HUES48 (cell line): ENCODE data around the gene CXCL8.

Experiments
- H3K27ac ChIP-seq: one replicate; pipeline ENCODE4 v1.7.0; 2013; ENCODE audit warnings: low read depth, low read length, inconsistent platforms
- H3K27me3 ChIP-seq: 2 replicates; pipeline ENCODE4 v1.6.1; 2013; ENCODE audit warnings: mild to moderate bottlenecking, low read length; ENCODE audit not compliant: control insufficient read depth, insufficient read depth
- H3K36me3 ChIP-seq: 2 replicates; pipeline ENCODE4 v1.6.1; 2013; ENCODE audit warnings: low read length; ENCODE audit not compliant: control insufficient read depth, insufficient read depth
- H3K4me1 ChIP-seq: 2 replicates; pipeline ENCODE4 v1.6.1; 2013; ENCODE audit warnings: mild to moderate bottlenecking, low read length; ENCODE audit not compliant: control insufficient read depth, insufficient read depth
- H3K4me3 ChIP-seq: 2 replicates; pipeline ENCODE4 v1.5.1; 2013; ENCODE audit warnings: mild to moderate bottlenecking, low read depth, low read length
- H3K9ac ChIP-seq: 2 replicates; pipeline ENCODE4 v1.6.1; 2013; ENCODE audit warnings: mild to moderate bottlenecking, low read depth, low read length, moderate library complexity
- H3K9me3 ChIP-seq: 2 replicates; pipeline ENCODE4 v1.6.1; 2013; ENCODE audit warnings: low read length; ENCODE audit not compliant: control insufficient read depth, insufficient read depth

The CXCL8 gene

DNA sequence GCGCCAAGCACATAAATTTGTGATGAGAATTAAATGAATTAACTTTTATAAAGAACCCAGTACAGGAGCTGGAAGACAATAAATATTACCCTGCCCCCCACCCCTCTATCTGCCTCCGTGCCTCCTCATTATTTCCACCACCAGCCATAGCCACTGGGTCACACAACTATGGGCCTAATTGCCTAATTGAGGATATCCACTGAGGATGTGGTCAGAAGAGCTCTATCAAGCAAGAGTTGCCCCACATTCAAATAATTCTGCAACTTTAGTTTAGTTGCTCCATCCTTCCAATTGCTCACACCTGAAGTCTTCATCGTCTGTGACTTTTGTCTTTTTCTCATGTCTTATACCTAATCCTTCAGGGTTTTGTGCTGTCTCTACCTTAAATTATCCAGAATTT, 9.5 kb upstream of the CXCL8 start:
- no peak overlapping the region for H3K27ac ChIP-seq
- H3K36me3 ChIP-seq: no peaks in the 10 kb centered on the region
- H3K27me3 ChIP-seq: no peaks in the 10 kb centered on the region
- H3K4me3 ChIP-seq: no peak overlapping the region
- no peaks in the 10 kb centered on the region for H3K9me3 ChIP-seq
- H3K9ac ChIP-seq: no peak overlapping the region
- H3K4me1 ChIP-seq: no peaks in the 10 kb centered on the region

DNA sequence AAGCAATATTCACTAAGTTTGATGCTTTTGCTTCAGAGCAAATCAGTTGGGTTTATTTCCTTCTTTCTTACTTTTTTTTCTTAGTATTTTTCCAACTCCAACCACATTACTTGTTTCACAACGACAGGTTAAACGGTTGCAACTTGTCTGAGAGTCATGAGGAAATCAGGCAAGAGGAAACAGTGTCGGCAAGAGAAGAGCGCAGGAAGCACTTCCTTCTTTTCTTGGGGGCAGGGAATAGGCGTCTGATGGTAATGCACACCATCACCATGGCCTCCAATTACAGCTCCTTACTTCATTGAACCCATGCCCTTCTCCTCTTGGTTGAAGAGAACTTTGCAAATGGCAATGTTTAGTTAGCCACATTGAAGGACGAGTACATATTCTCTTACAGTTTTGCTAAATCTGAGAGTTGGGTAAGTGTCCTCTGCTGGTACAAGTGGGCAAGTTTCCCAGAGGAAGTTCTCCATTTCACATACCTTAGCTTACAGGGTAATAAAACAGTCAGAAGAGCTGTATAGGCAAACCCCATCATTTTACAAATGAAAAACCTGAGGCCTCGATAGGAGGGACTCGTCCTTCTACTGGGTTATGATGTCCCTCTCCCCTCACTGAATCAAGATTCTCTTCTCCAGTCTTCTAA, 8.3 kb upstream of the CXCL8 start:
- no peak overlapping the region for H3K9ac ChIP-seq
- H3K27me3 ChIP-seq: no peaks in the 10 kb centered on the region
- H3K9me3 ChIP-seq: no peaks in the 10 kb centered on the region
- no peaks in the 10 kb centered on the region for H3K4me1 ChIP-seq
- H3K27ac ChIP-seq: no peak overlapping the region
- no peak overlapping the region for H3K4me3 ChIP-seq
- H3K36me3 ChIP-seq: no peaks in the 10 kb centered on the region

DNA sequence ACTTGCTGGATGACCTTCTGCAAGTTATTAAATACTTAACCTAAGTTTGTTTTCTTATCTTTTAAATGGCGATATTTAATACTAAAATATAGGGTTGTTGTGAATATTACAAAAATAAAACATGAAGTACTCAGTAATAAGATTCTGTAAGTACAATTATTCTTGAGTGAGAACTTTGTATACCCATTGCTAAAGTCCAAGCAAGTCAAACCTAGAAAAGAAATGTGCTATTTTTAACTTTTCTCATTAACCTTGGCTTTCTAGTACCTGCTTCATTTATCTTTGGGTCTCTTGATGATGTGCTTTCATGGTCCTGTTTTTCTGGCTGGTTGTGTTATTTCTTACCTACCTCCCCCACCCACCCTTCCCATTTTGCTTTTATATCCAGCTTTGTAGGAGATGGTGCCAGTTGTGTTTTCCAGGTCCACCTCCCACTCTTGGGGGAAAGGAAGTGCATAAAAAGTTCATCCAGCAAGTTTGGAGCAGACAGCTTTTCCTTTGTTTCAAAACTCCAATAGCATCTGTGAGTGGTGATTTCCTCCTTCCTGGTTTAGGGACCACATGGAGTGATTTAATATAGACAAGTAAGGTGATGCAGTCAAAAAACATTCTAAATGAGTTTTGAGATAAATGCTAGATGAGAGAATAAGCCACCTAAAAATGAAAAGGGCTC, 7.5 kb upstream of the CXCL8 start:
- no peak overlapping the region for H3K4me3 ChIP-seq
- H3K9me3 ChIP-seq: no peaks in the 10 kb centered on the region
- H3K27me3 ChIP-seq: no peaks in the 10 kb centered on the region
- H3K4me1 ChIP-seq: no peaks in the 10 kb centered on the region
- H3K27ac ChIP-seq: no peak overlapping the region
- H3K9ac ChIP-seq: no peak overlapping the region
- no peaks in the 10 kb centered on the region for H3K36me3 ChIP-seq

DNA sequence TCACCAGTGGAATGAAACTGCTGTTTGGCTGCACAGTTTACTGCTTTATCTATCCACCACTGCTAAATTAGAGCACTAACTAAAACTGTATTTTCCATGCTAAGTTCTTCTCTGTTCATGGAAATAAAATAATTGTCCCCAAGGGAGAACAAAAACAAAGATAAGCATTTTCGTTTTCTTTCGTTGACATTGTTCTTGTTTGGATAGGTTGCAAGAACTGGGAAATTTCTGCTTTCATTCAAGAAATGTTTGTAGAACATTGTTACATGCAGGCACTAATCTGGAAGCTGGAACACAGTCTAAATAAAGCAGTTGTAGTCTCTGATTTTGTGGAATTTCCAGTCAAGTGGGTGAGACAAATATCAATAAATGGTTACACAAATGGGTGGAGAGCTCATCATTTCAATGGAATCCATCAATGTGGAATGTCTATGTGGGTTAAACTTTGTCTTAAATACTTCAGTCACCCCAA, 5.8 kb upstream of the CXCL8 start:
- Histone ChIP-seq H3K9ac (no peak overlapping the region), H3K4me3 (no peak overlapping the region), H3K9me3 (no peaks in the 10 kb centered on the region), H3K36me3 (no peaks in the 10 kb centered on the region), H3K4me1 (no peaks in the 10 kb centered on the region), H3K27ac (no peak overlapping the region), H3K27me3 (no peaks in the 10 kb centered on the region)

DNA sequence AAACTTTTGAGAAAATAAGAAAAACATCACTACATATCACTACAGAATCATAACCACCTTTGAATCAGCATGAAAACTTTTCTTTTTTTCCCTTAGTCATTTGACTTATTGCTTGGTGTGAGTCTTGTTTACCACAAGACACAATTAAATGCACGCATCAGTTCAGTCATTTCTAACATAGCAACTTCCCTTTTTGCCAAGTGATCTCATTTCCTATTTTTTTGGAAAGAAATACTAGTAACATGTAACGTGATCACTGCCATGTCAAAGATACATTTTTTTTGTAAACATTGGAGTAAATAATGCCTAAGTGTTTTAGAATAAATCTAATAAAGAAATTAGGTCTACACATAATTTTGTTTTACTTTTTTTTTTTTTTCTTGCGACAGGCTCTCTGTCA, 5.1 kb upstream of the CXCL8 start:
- H3K27ac ChIP-seq: no peak overlapping the region
- no peaks in the 10 kb centered on the region for H3K4me1 ChIP-seq
- no peaks in the 10 kb centered on the region for H3K9me3 ChIP-seq
- no peak overlapping the region for H3K9ac ChIP-seq
- no peaks in the 10 kb centered on the region for H3K36me3 ChIP-seq
- no peak overlapping the region for H3K4me3 ChIP-seq
- no peaks in the 10 kb centered on the region for H3K27me3 ChIP-seq

DNA sequence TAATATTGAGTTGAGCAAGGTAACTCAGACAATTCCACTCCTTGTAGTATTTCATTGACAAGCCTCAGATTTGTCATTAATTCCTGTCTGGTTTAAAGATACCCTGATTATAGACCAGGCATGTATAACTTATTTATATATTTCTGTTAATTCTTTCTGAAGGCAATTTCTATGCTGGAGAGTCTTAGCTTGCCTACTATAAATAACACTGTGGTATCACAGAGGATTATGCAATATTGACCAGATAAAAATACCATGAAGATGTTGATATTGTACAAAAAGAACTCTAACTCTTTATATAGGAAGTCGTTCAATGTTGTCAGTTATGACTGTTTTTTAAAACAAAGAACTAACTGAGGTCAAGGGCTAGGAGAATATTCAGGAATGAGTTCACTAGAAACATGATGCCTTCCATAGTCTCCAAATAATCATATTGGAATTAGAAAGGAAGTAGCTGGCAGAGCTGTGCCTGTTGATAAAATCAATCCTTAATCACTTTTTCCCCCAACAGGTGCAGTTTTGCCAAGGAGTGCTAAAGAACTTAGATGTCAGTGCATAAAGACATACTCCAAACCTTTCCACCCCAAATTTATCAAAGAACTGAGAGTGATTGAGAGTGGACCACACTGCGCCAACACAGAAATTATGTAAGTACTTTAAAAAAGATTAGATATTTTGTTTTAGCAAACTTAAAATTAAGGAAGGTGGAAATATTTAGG, 821 bp downstream of the CXCL8 start:
- no peak overlapping the region for H3K9ac ChIP-seq
- no peaks in the 10 kb centered on the region for H3K27me3 ChIP-seq
- H3K27ac ChIP-seq: no peak overlapping the region
- no peaks in the 10 kb centered on the region for H3K36me3 ChIP-seq
- no peak overlapping the region for H3K4me3 ChIP-seq
- H3K9me3 ChIP-seq: no peaks in the 10 kb centered on the region
- H3K4me1 ChIP-seq: no peaks in the 10 kb centered on the region

DNA sequence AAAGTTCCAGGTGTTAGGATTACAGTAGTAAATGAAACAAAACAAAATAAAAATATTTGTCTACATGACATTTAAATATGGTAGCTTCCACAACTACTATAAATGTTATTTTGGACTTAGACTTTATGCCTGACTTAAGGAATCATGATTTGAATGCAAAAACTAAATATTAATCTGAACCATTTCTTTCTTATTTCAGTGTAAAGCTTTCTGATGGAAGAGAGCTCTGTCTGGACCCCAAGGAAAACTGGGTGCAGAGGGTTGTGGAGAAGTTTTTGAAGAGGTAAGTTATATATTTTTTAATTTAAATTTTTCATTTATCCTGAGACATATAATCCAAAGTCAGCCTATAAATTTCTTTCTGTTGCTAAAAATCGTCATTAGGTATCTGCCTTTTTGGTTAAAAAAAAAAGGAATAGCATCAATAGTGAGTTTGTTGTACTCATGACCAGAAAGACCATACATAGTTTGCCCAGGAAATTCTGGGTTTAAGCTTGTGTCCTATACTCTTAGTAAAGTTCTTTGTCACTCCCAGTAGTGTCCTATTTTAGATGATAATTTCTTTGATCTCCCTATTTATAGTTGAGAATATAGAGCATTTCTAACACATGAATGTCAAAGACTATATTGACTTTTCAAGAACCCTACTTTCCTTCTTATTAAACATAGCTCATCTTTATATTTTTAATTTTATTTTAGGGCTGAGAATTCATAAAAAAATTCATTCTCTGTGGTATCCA, 1.6 kb downstream of the CXCL8 start:
- H3K4me1 ChIP-seq: no peaks in the 10 kb centered on the region
- H3K27ac ChIP-seq: no peak overlapping the region
- no peaks in the 10 kb centered on the region for H3K27me3 ChIP-seq
- no peaks in the 10 kb centered on the region for H3K9me3 ChIP-seq
- no peak overlapping the region for H3K4me3 ChIP-seq
- no peaks in the 10 kb centered on the region for H3K36me3 ChIP-seq
- no peak overlapping the region for H3K9ac ChIP-seq

DNA sequence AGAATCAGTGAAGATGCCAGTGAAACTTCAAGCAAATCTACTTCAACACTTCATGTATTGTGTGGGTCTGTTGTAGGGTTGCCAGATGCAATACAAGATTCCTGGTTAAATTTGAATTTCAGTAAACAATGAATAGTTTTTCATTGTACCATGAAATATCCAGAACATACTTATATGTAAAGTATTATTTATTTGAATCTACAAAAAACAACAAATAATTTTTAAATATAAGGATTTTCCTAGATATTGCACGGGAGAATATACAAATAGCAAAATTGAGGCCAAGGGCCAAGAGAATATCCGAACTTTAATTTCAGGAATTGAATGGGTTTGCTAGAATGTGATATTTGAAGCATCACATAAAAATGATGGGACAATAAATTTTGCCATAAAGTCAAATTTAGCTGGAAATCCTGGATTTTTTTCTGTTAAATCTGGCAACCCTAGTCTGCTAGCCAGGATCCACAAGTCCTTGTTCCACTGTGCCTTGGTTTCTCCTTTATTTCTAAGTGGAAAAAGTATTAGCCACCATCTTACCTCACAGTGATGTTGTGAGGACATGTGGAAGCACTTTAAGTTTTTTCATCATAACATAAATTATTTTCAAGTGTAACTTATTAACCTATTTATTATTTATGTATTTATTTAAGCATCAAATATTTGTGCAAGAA, 2.3 kb downstream of the CXCL8 start:
- H3K27ac ChIP-seq: no peak overlapping the region
- H3K4me1 ChIP-seq: no peaks in the 10 kb centered on the region
- no peaks in the 10 kb centered on the region for H3K36me3 ChIP-seq
- H3K27me3 ChIP-seq: no peaks in the 10 kb centered on the region
- no peaks in the 10 kb centered on the region for H3K9me3 ChIP-seq
- no peak overlapping the region for H3K4me3 ChIP-seq
- no peak overlapping the region for H3K9ac ChIP-seq

DNA sequence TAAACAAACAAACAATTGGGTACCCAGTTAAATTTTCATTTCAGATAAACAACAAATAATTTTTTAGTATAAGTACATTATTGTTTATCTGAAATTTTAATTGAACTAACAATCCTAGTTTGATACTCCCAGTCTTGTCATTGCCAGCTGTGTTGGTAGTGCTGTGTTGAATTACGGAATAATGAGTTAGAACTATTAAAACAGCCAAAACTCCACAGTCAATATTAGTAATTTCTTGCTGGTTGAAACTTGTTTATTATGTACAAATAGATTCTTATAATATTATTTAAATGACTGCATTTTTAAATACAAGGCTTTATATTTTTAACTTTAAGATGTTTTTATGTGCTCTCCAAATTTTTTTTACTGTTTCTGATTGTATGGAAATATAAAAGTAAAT, 2.9 kb downstream of the CXCL8 start:
- no peak overlapping the region for H3K9ac ChIP-seq
- H3K4me3 ChIP-seq: no peak overlapping the region

DNA sequence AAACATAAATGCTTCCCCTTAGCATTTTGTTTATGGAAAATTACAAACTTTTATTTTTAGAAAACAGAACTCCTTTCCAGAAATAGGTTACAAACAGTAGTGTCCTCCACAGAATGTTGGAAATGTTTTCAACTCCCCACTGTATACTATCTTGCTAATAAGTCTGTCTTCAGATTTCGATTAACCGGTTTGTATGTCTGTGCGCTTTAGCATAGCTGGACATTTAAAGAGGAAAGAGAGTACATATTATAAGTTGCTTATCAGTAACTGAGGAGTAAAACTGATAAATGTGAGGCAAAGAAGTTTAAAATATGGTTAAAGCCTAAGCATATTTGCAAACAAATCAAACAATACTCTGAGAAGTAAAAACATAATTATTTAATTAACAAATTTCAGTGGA, 3.4 kb downstream of the CXCL8 start:
- no peaks in the 10 kb centered on the region for H3K4me1 ChIP-seq
- no peak overlapping the region for H3K27ac ChIP-seq
- H3K9ac ChIP-seq: no peak overlapping the region
- no peaks in the 10 kb centered on the region for H3K27me3 ChIP-seq
- H3K9me3 ChIP-seq: no peaks in the 10 kb centered on the region
- no peaks in the 10 kb centered on the region for H3K36me3 ChIP-seq
- no peak overlapping the region for H3K4me3 ChIP-seq

More for the DNA sequence above, 2.9 kb downstream of the CXCL8 start:
- H3K9me3 ChIP-seq: no peaks in the 10 kb centered on the region
- no peaks in the 10 kb centered on the region for H3K4me1 ChIP-seq
- no peaks in the 10 kb centered on the region for H3K27me3 ChIP-seq
- H3K27ac ChIP-seq: no peak overlapping the region
- H3K36me3 ChIP-seq: no peaks in the 10 kb centered on the region
